IMR-90 (cell line): ENCODE data around the gene TMEM33. TPM values are rescaled to one million over a fixed set of nuclear protein-coding genes. Genes with fewer than 3 reads are reported as not detected.

Experiments used
- ATAC-seq: fragments of 200-7000 bp; cut with Tn5 transposase; 2 replicates; pipeline ENCODE4 v1.9.1; 2020; ENCODE audit warnings: low read depth, mild to moderate bottlenecking, moderate library complexity
- BruUV-seq: library from RNA; stranded (reverse); fragments of 400-500 nt; replicated peaks from 2 replicates; lab custom pipeline; 2021; lab: Mats Ljungman, UMichigan
- CTCF ChIA-PET: fragments of 300-600 bp; formaldehyde crosslinking; extraction: SDS; loops from one replicate; lab custom pipeline; 2021; ENCODE audit warnings: antibody characterized with exemption; lab: Yijun Ruan, JAX
- POLR2A ChIA-PET: fragments of 300-600 bp; sonication (Branson Sonifier 250); formaldehyde crosslinking; loops from one replicate; lab custom pipeline; 2022; ENCODE audit warnings: antibody characterized with exemption; ENCODE audit not compliant: unreplicated experiment; lab: Charles Lee
- DNase-seq: peaks from one replicate; pipeline ENCODE4 v3.0.0; 2013
- H2AFZ ChIP-seq: replicated peaks from 2 replicates; pipeline ENCODE3; 2013; ENCODE audit warnings: low read length, mild to moderate bottlenecking; ENCODE audit not compliant: poor library complexity
- H2AK5ac ChIP-seq: 2 replicates; pipeline ENCODE4 v1.6.1; 2013; ENCODE audit warnings: low read depth, low read length, inconsistent platforms
- H2AK9ac ChIP-seq: replicated peaks from 2 replicates; pipeline ENCODE3; 2013; ENCODE audit warnings: mild to moderate bottlenecking, low read depth, low read length, moderate library complexity; ENCODE audit not compliant: poor library complexity
- H2BK120ac ChIP-seq: 2 replicates; pipeline ENCODE4 v1.6.1; 2013; ENCODE audit warnings: low read depth, low read length, inconsistent platforms
- H2BK15ac ChIP-seq: 3 replicates; pipeline ENCODE4 v1.6.1; 2013; ENCODE audit warnings: low read depth, low read length, inconsistent platforms
- H2BK20ac ChIP-seq: 2 replicates; pipeline ENCODE4 v1.6.1; 2013; ENCODE audit warnings: low read depth, mild to moderate bottlenecking, inconsistent platforms, low read length, moderate library complexity
- H2BK5ac ChIP-seq: 2 replicates; pipeline ENCODE4 v1.6.1; 2013; ENCODE audit warnings: mild to moderate bottlenecking, low read depth, low read length, inconsistent platforms; ENCODE audit not compliant: poor library complexity, severe bottlenecking
- H3K14ac ChIP-seq: replicated peaks from 2 replicates; pipeline ENCODE4 v1.6.1; 2013; ENCODE audit warnings: low read depth, low read length, inconsistent platforms
- H3K18ac ChIP-seq: 2 replicates; pipeline ENCODE4 v1.6.1; 2013; ENCODE audit warnings: low read depth, low read length, control low read depth
- H3K23ac ChIP-seq: 2 replicates; pipeline ENCODE4 v1.6.1; 2013; ENCODE audit warnings: low read depth, low read length, inconsistent platforms
- H3K27ac ChIP-seq: 2 replicates; pipeline ENCODE4 v1.5.1; 2013; ENCODE audit warnings: mild to moderate bottlenecking, control low read depth, low read length; ENCODE audit not compliant: insufficient read depth
- H3K27me3 ChIP-seq: 2 replicates; pipeline ENCODE4 v1.6.1; 2013; ENCODE audit warnings: low read length; ENCODE audit not compliant: control insufficient read depth, insufficient read depth
- H3K36me3 ChIP-seq: 2 replicates; pipeline ENCODE4 v1.6.1; 2013; ENCODE audit warnings: low read length, mixed read lengths; ENCODE audit not compliant: control insufficient read depth, insufficient read depth
- H3K4ac ChIP-seq: 2 replicates; pipeline ENCODE4 v1.6.1; 2013; ENCODE audit warnings: low read depth, low read length, inconsistent platforms
- H3K4me1 ChIP-seq: 2 replicates; pipeline ENCODE4 v1.6.1; 2013; ENCODE audit warnings: low read length, mixed read lengths; ENCODE audit not compliant: control insufficient read depth, insufficient read depth
- H3K4me2 ChIP-seq: 2 replicates; pipeline ENCODE4 v1.6.1; 2013; ENCODE audit warnings: low read depth, mild to moderate bottlenecking, control low read depth, low read length, moderate library complexity
- H3K4me3 ChIP-seq: 2 replicates; pipeline ENCODE4 v1.5.1; 2013; ENCODE audit warnings: low read depth, mild to moderate bottlenecking, control low read depth, low read length, moderate library complexity; ENCODE audit not compliant: insufficient read depth
- H3K56ac ChIP-seq: 2 replicates; pipeline ENCODE4 v1.6.1; 2013; ENCODE audit warnings: low read length, inconsistent platforms; ENCODE audit not compliant: insufficient read depth; ENCODE audit errors: extremely low read depth
- H3K79me1 ChIP-seq, 2 experiments: 2 replicates each; pipeline ENCODE4 v1.6.1; 2013; ENCODE audit warnings: low read length in 2 of 2, inconsistent platforms in 1 of 2, low read depth in 1 of 2
- H3K9ac ChIP-seq: 2 replicates; pipeline ENCODE4 v1.6.1; 2013; ENCODE audit warnings: low read depth, low read length, control low read depth
- H3K9me1 ChIP-seq: 2 replicates; pipeline ENCODE4 v1.6.1; 2013; ENCODE audit warnings: low read length, inconsistent platforms; ENCODE audit not compliant: insufficient read depth
- H3K9me3 ChIP-seq: 2 replicates; pipeline ENCODE4 v1.6.1; 2013; ENCODE audit warnings: low read length; ENCODE audit not compliant: control insufficient read depth, insufficient read depth
- H4K20me1 ChIP-seq: 2 replicates; pipeline ENCODE4 v1.6.1; 2013; ENCODE audit warnings: low read length, inconsistent platforms; ENCODE audit not compliant: insufficient read depth
- H4K5ac ChIP-seq: 2 replicates; pipeline ENCODE4 v1.6.1; 2013; ENCODE audit warnings: mild to moderate bottlenecking, low read depth, low read length, control low read depth
- H4K8ac ChIP-seq, 2 experiments: 2 replicates each; pipeline ENCODE4 v1.6.1; 2013; ENCODE audit warnings: low read depth in 2 of 2, low read length in 2 of 2, control low read depth in 1 of 2, inconsistent platforms in 1 of 2
- H4K91ac ChIP-seq: 2 replicates; pipeline ENCODE4 v1.6.1; 2013; ENCODE audit warnings: low read depth, low read length, inconsistent platforms; ENCODE audit not compliant: insufficient read depth
- BHLHE40 ChIP-seq: fragments of 150-350 bp; IDR thresholded peaks from 2 replicates; pipeline ENCODE4 v1.6.1; 2016; ENCODE audit warnings: mild to moderate bottlenecking, low read depth, low read length
- CEBPB ChIP-seq: IDR thresholded peaks from 2 replicates; pipeline ENCODE4 v1.6.1; 2012; ENCODE audit warnings: low read depth, low read length, improper control_type of control experiment
- CHD1 ChIP-seq: IDR thresholded peaks from 2 replicates; pipeline ENCODE4 v1.6.1; 2012; ENCODE audit warnings: low read depth, low read length, improper control_type of control experiment
- CTCF ChIP-seq: conservative IDR thresholded peaks from 2 replicates; pipeline ENCODE4 v1.5.1; 2012; ENCODE audit warnings: mild to moderate bottlenecking, low read depth, low read length, improper control_type of control experiment
- ELK1 ChIP-seq: fragments of 150-350 bp; IDR thresholded peaks from 2 replicates; pipeline ENCODE4 v1.6.1; 2016; ENCODE audit warnings: low read depth, mild to moderate bottlenecking, low read length, moderate library complexity, borderline replicate concordance
- MAZ ChIP-seq: IDR thresholded peaks from 2 replicates; pipeline ENCODE4 v1.6.1; 2012; ENCODE audit warnings: low read depth, mild to moderate bottlenecking, low read length, improper control_type of control experiment, moderate library complexity, borderline replicate concordance
- POLR2A ChIP-seq: IDR thresholded peaks from 2 replicates; pipeline ENCODE4 v1.6.1; 2012; ENCODE audit warnings: mild to moderate bottlenecking, low read depth, low read length
- RAD21 ChIP-seq: IDR thresholded peaks from 2 replicates; pipeline ENCODE4 v1.6.1; 2012; ENCODE audit warnings: low read length, improper control_type of control experiment
- RCOR1 ChIP-seq: IDR thresholded peaks from 2 replicates; pipeline ENCODE4 v1.6.1; 2012; ENCODE audit warnings: mild to moderate bottlenecking, low read length, improper control_type of control experiment; ENCODE audit not compliant: insufficient replicate concordance
- WGBS, 2 experiments: methylation state at CpG; one replicate each; pipeline versions ENCODE4 v1.1.5 to v1.1.7; 2013; ENCODE audit warnings: missing lambda C conversion rate in 2 of 2; ENCODE audit not compliant: insufficient read length in 1 of 2; ENCODE audit errors: extremely low coverage in 2 of 2; 5-methylcytosine and 5-hydroxymethylcytosine counted together
- dilution Hi-C: fragments of 300-500 bp; cut with HindIII; formaldehyde crosslinking; loops from one replicate; pipeline ENCODE4 v1.14.3; 2018; ENCODE audit warnings: low sequenced_read_pairs; ENCODE audit not compliant: unreplicated experiment
- in situ Hi-C: fragments of 300-500 bp; cut with MboI; formaldehyde crosslinking; loops from 3 replicates; pipeline ENCODE4 v1.14.3; 2019; ENCODE audit warnings: low sequenced_read_pairs, inconsistent platforms, mixed read lengths
- intact Hi-C: fragments of 100-400 bp; cut with micrococcal nuclease; formaldehyde crosslinking; loops from 2 replicates; pipeline ENCODE4 v1.10.0; 2022
- polyA plus RNA-seq, 3 experiments: library from polyadenylated mRNA; depleted of rRNA; stranded (reverse); fragments of >200 nt; gene quantifications; 2 replicates each; pipeline ENCODE4 v1.2.3, GENCODE V29; 2012; ENCODE audit warnings: low replicate concordance in 1 of 3
- total RNA-seq: library from RNA; depleted of rRNA; stranded (reverse); fragments of >200 nt; gene quantifications from 2 replicates; pipeline ENCODE4 v1.2.3, GENCODE V29; 2012

TMEM33 gene
- total and polyA plus RNA-seq, 2 of the 4 experiments (the other 2 are of a cell fraction) = 23.6 to 45.5 TPM

GRCh38 chr4:41990365-41991111 lies 55.3 kb downstream of the TMEM33 start, which contains the start of gene SLC30A9:
TSS of gene SLC30A9 (plus strand) at chr4:41990530. CDS start at chr4:41990652, 122 bp downstream.
- Histone ChIP-seq H2BK120ac (peak within 1 kb of the TSS; percentile 9; the same call in 1 of the 2 replicates), H4K20me1 (peaks cover 4% of the 10 kb centered on the region; the same call in 1 of the 2 replicates), H2BK5ac (peak within 1 kb of the TSS; percentile 33), H3K14ac (peak within 1 kb of the TSS; percentile 92), H4K91ac (peak within 1 kb of the TSS; percentile 23), H4K8ac (peak within 1 kb of the TSS; percentile 97), H3K36me3 (no peaks in the 10 kb centered on the region), H3K4ac (peak within 1 kb of the TSS; percentile 59), H3K27me3 (no peaks in the 10 kb centered on the region), H3K4me2 (peak within 1 kb of the TSS; percentile 95), H3K79me1 (peaks cover 14 to 33% of the 10 kb centered on the region in 2 experiments), H3K9me1 (peaks cover 3% of the 10 kb centered on the region; the same call in 1 of the 2 replicates), H4K5ac (peak within 1 kb of the TSS; percentile 96), H3K27ac (peak within 1 kb of the TSS; percentile 75), H3K4me3 (peak within 1 kb of the TSS; percentile 62), H2AFZ (peak within 1 kb of the TSS; percentile 92), H3K18ac (no peak within 1 kb of the TSS), H2AK9ac (peak within 1 kb of the TSS; percentile 68), H2AK5ac (0 out of 2 replicates have a peak within 1 kb of the TSS, but pooled peaks have one; percentile 5), H3K4me1 (peaks cover 5% of the 10 kb centered on the region), H3K56ac (peak within 1 kb of the TSS; percentile 69; the same call in 1 of the 2 replicates), H3K23ac (peak within 1 kb of the TSS; percentile 75), H2BK15ac (no peak within 1 kb of the TSS), H3K9me3 (no peaks in the 10 kb centered on the region), H2BK20ac (peak within 1 kb of the TSS; percentile 35; the same call in 1 of the 2 replicates), H3K9ac (peak within 1 kb of the TSS; percentile 77)
- intact Hi-C loops = no loop called here
- TF ChIP-seq MAZ (peak; percentile 51; the same call in 1 of the 2 replicates), RAD21 (no peak), ELK1 (no peak), BHLHE40 (no peak), RCOR1 (no peak), CTCF (peak; percentile 26), CHD1 (0 out of 2 replicates have a peak, but pooled peaks have one; percentile 24), CEBPB (peak; percentile 79), POLR2A (peak; percentile 96)
- dilution Hi-C loops = no loop called here
- ChIA-PET CTCF (interaction anchor here (0.5 kb wide), 1 partner anchor 9 kb away, joined by 3 read pairs; no protein-coding TSS in a partner anchor), POLR2A (interaction anchor here (0.6 kb wide), 1 partner anchor 74 kb away, joined by 3 read pairs; no protein-coding TSS in a partner anchor)
- DNase-seq (peak; percentile 94), ATAC-seq (peak; percentile 97)
- BruUV-seq = TSS peak; percentile 63
- WGBS, 2 experiments = 1% methylated on average over 31 of the region's 64 CpGs; no CpG with 5 or more reads in 1 of the 2 experiments
- in situ Hi-C loops = no loop called here
